Right lobe of liver (tissue), 6 donors: ENCODE data around the gene SMIM38. TPM values are rescaled to one million over a fixed set of nuclear protein-coding genes. Genes with fewer than 3 reads are reported as not detected.
"Not testable (repeated sequence)": the region's sequence is repeated elsewhere in the genome, so short reads cannot be mapped to it uniquely, and the experiment has no call there.

Source experiments
- ATAC-seq, 4 donors: fragments of 200-7000 bp; cut with Tn5 transposase; one replicate each; pipeline ENCODE4 v1.9.1; 2020; ENCODE audit warnings: mild to moderate bottlenecking in 4 of 4, moderate library complexity in 4 of 4
- DNase-seq, 3 donors: peaks; one replicate each; pipeline ENCODE4 v3.0.0-alpha.2; 2020
- H3K27ac ChIP-seq, 3 donors: fragments of 200-600 bp; one replicate each; pipeline ENCODE4 v1.8.0; 2022
- H3K27me3 ChIP-seq, 2 donors: fragments of 200-600 bp; one replicate each; pipeline ENCODE4 v1.8.0; 2022
- H3K36me3 ChIP-seq, 4 donors: fragments of 200-600 bp; sonication (generic) in 1 of 4; one replicate each; pipeline versions ENCODE4 v1.5.1 to v1.8.0; 2017 to 2022; ENCODE audit warnings: control low read depth in 1 of 4
- H3K4me1 ChIP-seq, 4 donors: fragments of 200-600 bp; sonication (generic) in 1 of 4; one replicate each; pipeline versions ENCODE4 v1.5.1 to v1.8.0; 2017 to 2022; ENCODE audit warnings: control low read depth in 1 of 4
- H3K4me3 ChIP-seq, 3 donors: fragments of 200-600 bp; one replicate each; pipeline ENCODE4 v1.8.0; 2022
- H3K9me3 ChIP-seq, 4 donors: fragments of 200-600 bp; sonication (generic) in 1 of 4; one replicate each; pipeline versions ENCODE4 v1.5.1 to v1.8.0; 2017 to 2022; ENCODE audit warnings: control low read depth in 1 of 4
- CTCF ChIP-seq, 4 donors: fragments of 200-600 bp in 3 of 4; fragments of 450-650 bp in 1 of 4; IDR thresholded peaks; one replicate each; pipeline versions ENCODE4 v1.5.1 to v1.8.0; 2016 to 2022; ENCODE audit warnings: antibody characterized with exemption in 4 of 4, mild to moderate bottlenecking in 2 of 4
- POLR2A ChIP-seq: fragments of 450-650 bp; IDR thresholded peaks from one replicate; pipeline ENCODE4 v1.6.1; 2017; ENCODE audit warnings: antibody characterized with exemption, mild to moderate bottlenecking
- WGBS: methylation state at CpG from one replicate; pipeline ENCODE4 v1.1.6; 2018; ENCODE audit warnings: low coverage, low lambda C conversion rate; ENCODE audit not compliant: insufficient coverage; ENCODE audit errors: missing lambda C conversion rate; 5-methylcytosine and 5-hydroxymethylcytosine counted together
- intact Hi-C, 2 donors: fragments of 100-400 bp; cut with DNase I; formaldehyde crosslinking; loops; one replicate each; pipeline versions ENCODE4 v1.11.2 to v1.14.1; 2022
- total RNA-seq, 6 experiments: library from RNA; depleted of rRNA in 2 of 6; stranded (reverse); fragments of >200 nt in 2 of 6; fragmentation: NEBNext Ultra II Directional in 3 of 6; extraction: Animal tissue kit (Norgen Biotek cat#: 25700) in 3 of 6; gene quantifications; one replicate each; pipeline versions ENCODE4 v1.1.0 to v1.2.4, GENCODE V29; 2016 to 2023
- donor health status: DM: no; HTN: yes; CAD: no.
- donor health status: DM: no; HTN: no; CAD: no.
- donor health status: DM: no; HTN: no; CAD: no.
- donor health status: DM: no; HTN: yes; CAD: no.
- donor health status: DM: no; HTN: yes; CAD: no.

Gene SMIM38
- total RNA-seq, 6 experiments from 2014 or later: not detected

- no peak overlapping the region for H3K27ac ChIP-seq
- 87% methylated on average over 10 of the region's 13 CpGs for WGBS
- H3K27me3 ChIP-seq: no peaks in the 10 kb centered on the region
- no peak for DNase-seq
- H3K4me3 ChIP-seq: no peak overlapping the region
- intact Hi-C loops: no loop called here
- no peaks in the 10 kb centered on the region for H3K36me3 ChIP-seq
- H3K4me1 ChIP-seq: no peaks in the 10 kb centered on the region
- H3K9me3 ChIP-seq: no peaks in the 10 kb centered on the region
- TF ChIP-seq CTCF (IDR thresholded peaks at IDR 0.05) (no peak), POLR2A (no peak)
- ATAC-seq: no peak
Measured at GRCh38 chr11:69148377-69148762, 7.4 kb upstream of the SMIM38 start.

- Histone ChIP-seq H3K27ac (no peak overlapping the region), H3K9me3 (no peaks in the 10 kb centered on the region), H3K36me3 (no peaks in the 10 kb centered on the region), H3K4me1 (no peaks in the 10 kb centered on the region), H3K27me3 (no peaks in the 10 kb centered on the region), H3K4me3 (no peak overlapping the region)
- no CpG with 5 or more reads among the region's 9 CpGs for WGBS
- intact Hi-C loops: no loop called here
- DNase-seq (no peak), ATAC-seq (no peak)
- TF ChIP-seq CTCF (IDR thresholded peaks at IDR 0.05): no peak
- no peak for TF ChIP-seq POLR2A
Measured at GRCh38 chr11:69148806-69149205, 6.9 kb upstream of the SMIM38 start.

GRCh38 chr11:69149338-69150045, 6.2 kb upstream of the SMIM38 start:
- H3K4me1 ChIP-seq, H3K9me3 ChIP-seq, H3K27me3 ChIP-seq, H3K36me3 ChIP-seq, DNase-seq, ATAC-seq, intact Hi-C loops, H3K27ac ChIP-seq, H3K4me3 ChIP-seq: not testable (repeated sequence)
- WGBS: 74% methylated on average over 8 of the region's 11 CpGs

GRCh38 chr11:69150175-69150574, 5.6 kb upstream of the SMIM38 start:
- intact Hi-C loops: no loop called here
- no peak for DNase-seq
- H3K9me3 ChIP-seq: no peaks in the 10 kb centered on the region

More at GRCh38 chr11:69150175-69150574, 5.6 kb upstream of the SMIM38 start:
- no peak for TF ChIP-seq POLR2A
- TF ChIP-seq CTCF (IDR thresholded peaks at IDR 0.05): no peak
- no peak overlapping the region for H3K27ac ChIP-seq
- ATAC-seq: no peak
- no peaks in the 10 kb centered on the region for H3K27me3 ChIP-seq
- no peaks in the 10 kb centered on the region for H3K36me3 ChIP-seq
- 60% methylated on average over 3 of the region's 3 CpGs for WGBS
- no peaks in the 10 kb centered on the region for H3K4me1 ChIP-seq
- H3K4me3 ChIP-seq: no peak overlapping the region
